ENCODE data around the gene C3orf62.

Gene C3orf62

DNA sequence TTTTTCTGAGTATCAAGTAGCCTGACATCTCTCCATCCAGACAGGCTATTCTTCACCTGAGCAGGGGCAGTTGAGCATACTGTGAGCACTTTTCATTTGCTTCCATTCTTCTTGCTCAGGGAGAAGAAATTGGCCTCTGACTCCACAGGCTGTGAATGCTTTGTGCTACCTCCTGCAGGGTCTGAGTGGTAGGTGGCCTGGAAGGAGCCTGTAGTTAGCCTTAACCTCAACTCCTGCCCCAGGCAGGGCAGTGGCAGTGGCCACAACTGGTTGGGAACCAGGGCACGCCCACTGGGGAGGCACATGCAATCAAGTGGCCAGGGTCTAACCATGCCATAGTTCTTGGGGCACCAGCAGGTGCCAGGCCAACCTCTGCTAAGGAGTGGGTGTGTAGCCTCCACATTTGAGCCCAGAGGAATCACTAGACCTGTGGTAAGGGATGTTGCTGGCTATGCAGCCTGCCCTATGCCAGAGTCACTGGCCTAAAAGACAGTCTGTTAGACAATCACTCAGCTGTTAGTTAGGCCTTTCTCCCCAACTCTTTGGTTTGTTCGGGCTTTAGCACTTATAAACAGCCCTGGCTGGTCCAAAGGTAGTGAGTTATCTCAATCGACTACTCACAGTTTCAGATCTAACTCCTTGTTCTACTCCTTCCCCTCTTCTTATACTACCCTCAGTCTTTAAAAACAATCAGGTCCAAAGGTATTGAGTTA lies 7.4 kb downstream of the C3orf62 start:
- WGBS (ENCODE audit: insufficient coverage) = 96% methylated on average over 3 of the region's 3 CpGs
- no peak for DNase-seq
- H3K27ac ChIP-seq (ENCODE audit: insufficient read depth in 1 of 2, low read depth in 1 of 2, low read length in 2 of 2, poor library complexity in 1 of 2, severe bottlenecking in 2 of 2) = no peak overlapping the region
- ChIA-PET POLR2A (no interaction called here), CTCF (no interaction called here)
- peaks cover 0 to 17% (median 10%) of the 10 kb centered on the region in 4 experiments for H3K36me3 ChIP-seq (ENCODE audit: control insufficient read depth in 4 of 4, insufficient read depth in 4 of 4, low read length in 3 of 4)
- H3K4me3 ChIP-seq (ENCODE audit: control insufficient read depth in 1 of 7, extremely low read depth in 1 of 7, insufficient read depth in 4 of 7, low read depth in 2 of 7, low read length in 6 of 7) = no peak overlapping the region
- H3K27me3 ChIP-seq (replicated peaks in 2 of 5; ENCODE audit: control insufficient read depth in 4 of 5, insufficient read depth in 5 of 5, low read length in 4 of 5) = no peaks in the 10 kb centered on the region
- no peaks in the 10 kb centered on the region for H3K9me3 ChIP-seq (ENCODE audit: control extremely low read depth in 1 of 5, control insufficient read depth in 4 of 5, insufficient read depth in 2 of 5, low read depth in 1 of 5, low read length in 4 of 5)
- H3K4me1 ChIP-seq (ENCODE audit: control extremely low read depth in 1 of 4, control insufficient read depth in 4 of 4, insufficient read depth in 4 of 4, low read length in 3 of 4) = no peaks in the 10 kb centered on the region

DNA sequence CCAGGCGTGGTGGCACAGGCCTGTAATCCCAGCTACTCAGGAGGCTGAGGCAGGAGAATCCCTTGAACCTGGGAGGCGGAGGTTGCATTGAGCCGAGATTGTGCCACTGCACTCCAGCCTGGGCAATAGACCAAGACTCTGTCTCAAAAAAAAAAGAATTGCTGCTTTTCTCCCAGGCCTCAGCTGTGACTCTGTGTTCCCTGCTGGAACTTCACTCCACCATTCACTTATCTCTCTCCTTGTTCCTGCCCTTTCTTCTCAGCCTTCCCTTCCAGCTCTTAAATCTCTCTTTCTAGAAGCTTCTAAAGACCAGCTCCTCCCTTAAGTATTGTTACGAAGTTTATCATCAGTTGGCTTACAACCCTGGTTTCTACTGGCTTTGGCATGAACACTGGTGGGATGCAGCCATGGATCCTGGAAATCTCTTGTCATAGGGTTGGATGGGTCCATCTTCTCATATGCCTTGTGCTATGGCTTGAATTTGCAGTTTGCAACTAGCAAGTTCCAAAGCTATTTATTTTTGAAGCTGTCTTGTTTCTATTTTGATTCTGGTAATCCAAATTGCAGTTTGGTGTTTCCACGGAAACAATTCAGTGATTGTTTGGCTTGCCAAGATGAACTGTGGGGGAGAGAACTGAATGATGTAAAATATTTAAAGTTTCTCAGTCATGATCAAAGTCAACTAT lies 10.5 kb downstream of the C3orf62 start:
- POLR2A ChIA-PET = no interaction called here
- peaks cover 0 to 15% (median 8%) of the 10 kb centered on the region in 4 experiments for H3K36me3 ChIP-seq (ENCODE audit: control insufficient read depth in 4 of 4, insufficient read depth in 4 of 4, low read length in 3 of 4)
- no peaks in the 10 kb centered on the region for H3K27me3 ChIP-seq (replicated peaks in 2 of 5; ENCODE audit: control insufficient read depth in 4 of 5, insufficient read depth in 5 of 5, low read length in 4 of 5)
- H3K4me3 ChIP-seq (ENCODE audit: control insufficient read depth in 1 of 7, extremely low read depth in 1 of 7, insufficient read depth in 4 of 7, low read depth in 2 of 7, low read length in 6 of 7) = no peak overlapping the region
- H3K9me3 ChIP-seq (ENCODE audit: control extremely low read depth in 1 of 5, control insufficient read depth in 4 of 5, insufficient read depth in 2 of 5, low read depth in 1 of 5, low read length in 4 of 5) = no peaks in the 10 kb centered on the region
- no peaks in the 10 kb centered on the region for H3K4me1 ChIP-seq (ENCODE audit: control extremely low read depth in 1 of 4, control insufficient read depth in 4 of 4, insufficient read depth in 4 of 4, low read length in 3 of 4)
- H3K27ac ChIP-seq (ENCODE audit: insufficient read depth in 1 of 2, low read depth in 1 of 2, low read length in 2 of 2, poor library complexity in 1 of 2, severe bottlenecking in 2 of 2) = no peak overlapping the region
- no peak for DNase-seq
- WGBS (ENCODE audit: insufficient coverage) = 96% methylated on average over 5 of the region's 5 CpGs
- CTCF ChIA-PET = interaction anchor here (0.7 kb wide), 1 partner anchor 95 kb away, joined by 3 read pairs; the partner anchor contains the start of gene KLHDC8B

DNA sequence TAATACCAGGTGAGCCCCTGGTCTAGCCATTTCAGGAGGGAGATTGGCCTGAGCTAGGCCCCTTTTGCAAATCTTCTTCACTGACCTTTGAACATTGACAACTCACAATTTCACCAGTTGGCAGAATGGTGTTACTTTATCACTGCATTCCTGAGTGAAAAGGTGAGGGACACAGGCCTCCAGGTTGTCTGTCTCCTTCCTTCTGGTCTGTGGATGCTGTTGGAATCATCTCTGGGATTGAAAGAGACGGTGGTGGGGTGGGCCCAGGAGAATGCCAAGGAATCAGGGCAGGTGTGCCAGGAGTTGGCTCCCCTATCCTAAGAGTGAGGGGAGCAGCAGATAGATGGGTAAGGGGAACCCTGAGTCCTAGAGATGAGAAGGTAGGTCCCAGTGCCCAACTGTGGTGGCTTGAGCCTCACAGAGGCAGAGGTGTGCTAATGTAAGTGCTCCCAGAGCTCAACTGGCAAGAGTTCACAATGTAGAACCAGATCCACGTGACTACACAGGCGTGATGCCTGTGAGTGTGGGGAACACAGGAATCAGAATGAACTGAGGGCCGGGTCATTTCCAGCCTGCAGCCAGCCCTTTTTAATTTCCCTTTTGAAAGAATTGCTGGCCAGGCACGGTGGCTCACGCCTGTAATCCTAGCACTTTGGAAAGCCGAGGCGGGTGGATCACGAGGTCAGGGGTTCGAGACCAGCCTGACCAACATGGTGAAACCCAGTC lies 11.2 kb downstream of the C3orf62 start:
- POLR2A ChIA-PET = no interaction called here
- 100% methylated on average over 2 of the region's 10 CpGs for WGBS (ENCODE audit: insufficient coverage)
- Histone ChIP-seq H3K27ac (ENCODE audit: insufficient read depth in 1 of 2, low read depth in 1 of 2, low read length in 2 of 2, poor library complexity in 1 of 2, severe bottlenecking in 2 of 2) (no peak overlapping the region), H3K36me3 (ENCODE audit: control insufficient read depth in 4 of 4, insufficient read depth in 4 of 4, low read length in 3 of 4) (peaks cover 0 to 12% (median 6%) of the 10 kb centered on the region in 4 experiments), H3K27me3 (replicated peaks in 2 of 5; ENCODE audit: control insufficient read depth in 4 of 5, insufficient read depth in 5 of 5, low read length in 4 of 5) (no peaks in the 10 kb centered on the region), H3K9me3 (ENCODE audit: control extremely low read depth in 1 of 5, control insufficient read depth in 4 of 5, insufficient read depth in 2 of 5, low read depth in 1 of 5, low read length in 4 of 5) (no peaks in the 10 kb centered on the region), H3K4me3 (ENCODE audit: control insufficient read depth in 1 of 7, extremely low read depth in 1 of 7, insufficient read depth in 4 of 7, low read depth in 2 of 7, low read length in 6 of 7) (no peak overlapping the region), H3K4me1 (ENCODE audit: control extremely low read depth in 1 of 4, control insufficient read depth in 4 of 4, insufficient read depth in 4 of 4, low read length in 3 of 4) (no peaks in the 10 kb centered on the region)
- no peak for DNase-seq
- CTCF ChIA-PET = interaction anchor here (0.7 kb wide), 1 partner anchor 94 kb away, joined by 3 read pairs; the partner anchor contains the start of gene KLHDC8B

DNA sequence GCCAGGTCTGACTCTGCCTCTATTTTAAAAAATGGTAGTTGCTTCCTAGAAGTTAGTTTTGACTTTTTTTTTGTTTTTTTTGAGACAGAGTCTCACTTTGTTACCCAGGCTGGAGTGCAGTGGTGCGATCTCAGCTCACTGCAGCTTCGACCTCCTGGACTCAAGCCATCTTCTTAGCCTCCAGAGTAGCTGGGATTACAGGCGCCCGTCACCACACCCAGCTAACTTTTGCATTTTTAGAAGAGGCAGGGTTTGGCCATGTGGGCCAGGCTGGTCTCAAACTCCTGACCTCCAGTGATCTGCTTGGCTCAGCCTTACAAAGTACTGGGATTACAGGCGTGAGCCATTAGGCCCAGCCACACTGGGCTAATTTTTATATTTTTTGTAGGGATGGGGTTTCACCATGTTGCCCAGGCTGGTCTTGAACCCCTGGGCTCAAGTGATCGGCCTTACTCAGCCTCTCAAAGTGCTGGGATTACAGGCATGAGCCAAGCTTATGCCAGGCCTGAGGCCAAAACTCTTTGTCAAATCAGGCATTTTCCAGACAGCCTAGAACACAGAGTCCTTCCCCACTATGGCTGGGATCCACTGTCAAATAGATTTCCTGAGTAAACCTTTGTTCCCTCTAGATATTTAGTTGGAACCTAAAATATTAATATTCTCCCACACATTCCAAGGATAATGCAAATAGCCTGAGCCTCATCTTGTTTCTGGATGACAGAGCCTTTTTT lies 13.7 kb downstream of the C3orf62 start:
- WGBS (ENCODE audit: insufficient coverage) = 98% methylated on average over 5 of the region's 6 CpGs
- no peak for DNase-seq
- no peak overlapping the region for H3K27ac ChIP-seq (ENCODE audit: insufficient read depth in 1 of 2, low read depth in 1 of 2, low read length in 2 of 2, poor library complexity in 1 of 2, severe bottlenecking in 2 of 2)
- no peaks in the 10 kb centered on the region for H3K27me3 ChIP-seq (replicated peaks in 2 of 5; ENCODE audit: control insufficient read depth in 4 of 5, insufficient read depth in 5 of 5, low read length in 4 of 5)
- no peaks in the 10 kb centered on the region for H3K4me1 ChIP-seq (ENCODE audit: control extremely low read depth in 1 of 4, control insufficient read depth in 4 of 4, insufficient read depth in 4 of 4, low read length in 3 of 4)
- peaks cover 0 to 4% (median 0%) of the 10 kb centered on the region in 4 experiments for H3K36me3 ChIP-seq (ENCODE audit: control insufficient read depth in 4 of 4, insufficient read depth in 4 of 4, low read length in 3 of 4)
- POLR2A ChIA-PET = no interaction called here
- CTCF ChIA-PET = no interaction called here
- no peak overlapping the region for H3K4me3 ChIP-seq (ENCODE audit: control insufficient read depth in 1 of 7, extremely low read depth in 1 of 7, insufficient read depth in 4 of 7, low read depth in 2 of 7, low read length in 6 of 7)
- H3K9me3 ChIP-seq (ENCODE audit: control extremely low read depth in 1 of 5, control insufficient read depth in 4 of 5, insufficient read depth in 2 of 5, low read depth in 1 of 5, low read length in 4 of 5) = no peaks in the 10 kb centered on the region

DNA sequence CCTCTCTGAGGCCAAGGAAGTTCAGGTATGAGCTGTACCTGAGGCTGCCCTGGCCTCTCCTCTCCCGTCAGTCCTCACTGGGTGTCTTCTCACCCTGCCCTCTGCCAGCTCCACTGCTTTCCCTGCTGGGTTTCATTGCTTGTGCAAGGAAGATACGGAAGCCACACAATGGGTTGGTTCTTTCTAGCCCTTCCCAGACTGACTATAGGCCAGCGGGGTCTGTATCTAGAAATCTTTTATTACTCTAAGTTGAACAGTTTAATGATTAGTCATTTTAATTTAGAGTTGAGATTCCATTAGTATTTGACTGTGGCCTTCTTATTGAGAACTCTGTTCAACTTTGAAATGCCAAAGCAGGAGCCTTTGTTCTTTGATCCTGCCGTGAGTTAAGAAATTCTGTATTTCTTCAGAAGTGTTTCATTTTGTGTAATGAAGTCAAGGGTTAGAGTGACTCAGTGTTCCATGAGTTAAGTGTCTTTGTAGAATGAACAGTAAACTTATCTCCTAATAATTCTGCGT lies 16.2 kb downstream of the C3orf62 start:
- Histone ChIP-seq H3K9me3 (ENCODE audit: control extremely low read depth in 1 of 5, control insufficient read depth in 4 of 5, insufficient read depth in 2 of 5, low read depth in 1 of 5, low read length in 4 of 5) (no peaks in the 10 kb centered on the region), H3K36me3 (ENCODE audit: control insufficient read depth in 4 of 4, insufficient read depth in 4 of 4, low read length in 3 of 4) (no peaks in the 10 kb centered on the region), H3K27me3 (replicated peaks in 2 of 5; ENCODE audit: control insufficient read depth in 4 of 5, insufficient read depth in 5 of 5, low read length in 4 of 5) (no peaks in the 10 kb centered on the region), H3K4me1 (ENCODE audit: control extremely low read depth in 1 of 4, control insufficient read depth in 4 of 4, insufficient read depth in 4 of 4, low read length in 3 of 4) (peaks cover 0 to 4% (median 2%) of the 10 kb centered on the region in 4 experiments), H3K27ac (ENCODE audit: insufficient read depth in 1 of 2, low read depth in 1 of 2, low read length in 2 of 2, poor library complexity in 1 of 2, severe bottlenecking in 2 of 2) (no peak overlapping the region), H3K4me3 (ENCODE audit: control insufficient read depth in 1 of 7, extremely low read depth in 1 of 7, insufficient read depth in 4 of 7, low read depth in 2 of 7, low read length in 6 of 7) (no peak overlapping the region)
- CTCF ChIA-PET = no interaction called here
- WGBS (ENCODE audit: insufficient coverage) = 93% methylated on average over 3 of the region's 5 CpGs
- POLR2A ChIA-PET = no interaction called here
- DNase-seq = no peak

DNA sequence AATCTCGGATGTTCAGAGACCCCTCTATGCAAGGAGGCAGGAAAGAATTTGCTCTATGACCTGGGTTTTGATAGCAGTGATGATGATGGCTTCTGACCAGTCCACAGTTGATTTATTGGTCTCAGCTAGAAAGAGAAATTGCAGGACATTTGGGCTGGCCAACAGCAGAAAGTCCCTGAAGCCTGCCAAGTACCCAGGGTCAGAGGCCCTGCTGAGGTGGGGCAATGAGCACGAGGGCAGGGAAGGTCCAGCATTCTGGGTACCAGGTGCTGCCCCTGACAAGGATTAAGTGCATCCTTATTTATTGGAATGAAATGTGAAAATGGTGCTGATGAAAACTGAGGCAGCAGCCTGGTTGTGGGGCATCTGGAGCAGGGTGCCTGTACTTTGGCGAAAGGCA lies 19.8 kb downstream of the C3orf62 start:
- no peaks in the 10 kb centered on the region for H3K27me3 ChIP-seq (replicated peaks in 2 of 5; ENCODE audit: control insufficient read depth in 4 of 5, insufficient read depth in 5 of 5, low read length in 4 of 5)
- H3K9me3 ChIP-seq (ENCODE audit: control extremely low read depth in 1 of 5, control insufficient read depth in 4 of 5, insufficient read depth in 2 of 5, low read depth in 1 of 5, low read length in 4 of 5) = no peaks in the 10 kb centered on the region
- no peaks in the 10 kb centered on the region for H3K36me3 ChIP-seq (ENCODE audit: control insufficient read depth in 4 of 4, insufficient read depth in 4 of 4, low read length in 3 of 4)
- H3K4me3 ChIP-seq (ENCODE audit: control insufficient read depth in 1 of 7, extremely low read depth in 1 of 7, insufficient read depth in 4 of 7, low read depth in 2 of 7, low read length in 6 of 7) = no peak overlapping the region
- CTCF ChIA-PET = no interaction called here
- DNase-seq = no peak
- H3K27ac ChIP-seq (ENCODE audit: insufficient read depth in 1 of 2, low read depth in 1 of 2, low read length in 2 of 2, poor library complexity in 1 of 2, severe bottlenecking in 2 of 2) = no peak overlapping the region
- H3K4me1 ChIP-seq (ENCODE audit: control extremely low read depth in 1 of 4, control insufficient read depth in 4 of 4, insufficient read depth in 4 of 4, low read length in 3 of 4) = peaks cover 0 to 16% (median 8%) of the 10 kb centered on the region in 4 experiments
- 100% methylated on average over 3 of the region's 3 CpGs for WGBS (ENCODE audit: insufficient coverage)
- POLR2A ChIA-PET = no interaction called here
